Measurements from ENCODE around the gene PRMT5.
"Not testable (repeated sequence)": the region's sequence is repeated elsewhere in the genome, so short reads cannot be mapped to it uniquely, and the experiment has no call there.

The PRMT5 gene

GRCh38 chr14:22923746-22924145, 5.4 kb downstream of the PRMT5 start:
- H3K4me3 ChIP-seq (ENCODE audit: low read depth, low read length), result no peak overlapping the region
- TF ChIP-seq CTCF (IDR thresholded peaks at IDR 0.05; ENCODE audit: low read depth, low read length), result no peak
- H3K9me3 ChIP-seq, result no peaks in the 10 kb centered on the region
- no peaks in the 10 kb centered on the region; the same call in 1 of the 2 replicates for H3K4me1 ChIP-seq
- peaks cover 60% of the 10 kb centered on the region for H3K36me3 ChIP-seq
- H3K27me3 ChIP-seq, result no peaks in the 10 kb centered on the region
- DNase-seq, result no peak

DNA sequence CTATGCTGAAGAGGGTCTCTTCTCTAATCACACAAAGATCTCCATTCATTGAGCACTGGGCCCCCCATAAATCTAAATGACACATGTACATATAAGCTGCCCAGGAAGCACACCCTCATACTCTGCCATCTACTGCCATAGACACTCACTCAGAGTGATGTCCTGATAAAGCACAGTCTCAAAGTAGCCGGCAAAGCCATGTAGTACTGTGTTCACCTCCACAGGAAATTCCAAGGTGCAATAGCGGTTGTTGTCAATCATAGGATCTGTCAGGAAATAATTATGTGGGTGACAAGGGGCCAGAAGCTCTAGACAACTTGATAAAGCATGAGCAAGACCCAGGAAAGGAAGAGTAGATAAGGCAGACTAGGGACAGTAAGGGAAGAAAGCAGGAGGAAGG, 6.9 kb downstream of the PRMT5 start:
- TF ChIP-seq CTCF (IDR thresholded peaks at IDR 0.05; ENCODE audit: low read depth, low read length), result no peak
- Histone ChIP-seq H3K4me3 (ENCODE audit: low read depth, low read length) (no peak overlapping the region), H3K9me3 (no peaks in the 10 kb centered on the region), H3K36me3 (peaks cover 59% of the 10 kb centered on the region), H3K27me3 (no peaks in the 10 kb centered on the region), H3K4me1 (no peaks in the 10 kb centered on the region)
- DNase-seq, result no peak

DNA sequence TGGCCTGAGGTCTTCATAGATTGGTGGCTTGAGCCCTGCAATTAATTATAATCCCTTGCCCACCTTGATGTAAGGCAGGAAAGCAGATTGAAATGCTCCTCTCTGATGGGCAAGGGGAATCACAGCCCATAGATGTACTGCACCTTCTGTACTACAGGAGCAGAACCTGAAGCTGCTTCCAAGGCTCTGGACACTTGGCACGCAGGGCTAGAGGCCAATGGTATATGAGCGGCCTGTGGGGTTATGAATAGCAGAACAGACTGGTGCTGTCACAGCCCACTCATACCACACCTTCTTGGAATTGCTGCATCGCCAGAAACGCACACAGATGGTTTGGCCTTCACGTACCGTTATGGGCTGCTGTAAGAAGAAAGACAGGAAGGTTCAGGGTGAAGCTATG, 8.5 kb downstream of the PRMT5 start:
- no peaks in the 10 kb centered on the region for H3K4me1 ChIP-seq
- peaks cover 51% of the 10 kb centered on the region for H3K36me3 ChIP-seq
- H3K9me3 ChIP-seq, result no peaks in the 10 kb centered on the region

DNA sequence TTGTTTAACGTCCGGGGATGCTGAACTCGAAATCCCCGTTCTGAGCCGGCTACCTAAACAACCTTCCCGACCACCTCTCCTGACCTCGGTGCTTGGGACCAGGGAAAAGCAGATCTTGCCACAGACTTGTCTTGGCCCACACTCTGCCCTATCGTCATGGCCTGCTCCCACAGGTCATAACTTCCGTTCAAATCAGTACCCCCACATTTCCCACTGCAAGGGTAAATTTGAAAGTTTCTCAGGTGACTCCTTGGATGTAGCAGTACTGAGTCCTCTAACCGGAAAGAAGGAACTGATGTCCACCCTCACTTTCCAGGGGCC, 9.6 kb downstream of the PRMT5 start:
- no peak for DNase-seq
- Histone ChIP-seq H3K9me3 (no peaks in the 10 kb centered on the region), H3K36me3 (peaks cover 45% of the 10 kb centered on the region), H3K4me3 (ENCODE audit: low read depth, low read length) (peak overlapping the region; percentile 51), H3K27me3 (no peaks in the 10 kb centered on the region), H3K4me1 (no peaks in the 10 kb centered on the region)
- no peak for TF ChIP-seq CTCF (IDR thresholded peaks at IDR 0.05; ENCODE audit: low read depth, low read length)

More for the DNA sequence above, 8.5 kb downstream of the PRMT5 start:
- Histone ChIP-seq H3K27me3 (no peaks in the 10 kb centered on the region), H3K4me3 (ENCODE audit: low read depth, low read length) (no peak overlapping the region)
- no peak for DNase-seq
- no peak for TF ChIP-seq CTCF (IDR thresholded peaks at IDR 0.05; ENCODE audit: low read depth, low read length)

DNA sequence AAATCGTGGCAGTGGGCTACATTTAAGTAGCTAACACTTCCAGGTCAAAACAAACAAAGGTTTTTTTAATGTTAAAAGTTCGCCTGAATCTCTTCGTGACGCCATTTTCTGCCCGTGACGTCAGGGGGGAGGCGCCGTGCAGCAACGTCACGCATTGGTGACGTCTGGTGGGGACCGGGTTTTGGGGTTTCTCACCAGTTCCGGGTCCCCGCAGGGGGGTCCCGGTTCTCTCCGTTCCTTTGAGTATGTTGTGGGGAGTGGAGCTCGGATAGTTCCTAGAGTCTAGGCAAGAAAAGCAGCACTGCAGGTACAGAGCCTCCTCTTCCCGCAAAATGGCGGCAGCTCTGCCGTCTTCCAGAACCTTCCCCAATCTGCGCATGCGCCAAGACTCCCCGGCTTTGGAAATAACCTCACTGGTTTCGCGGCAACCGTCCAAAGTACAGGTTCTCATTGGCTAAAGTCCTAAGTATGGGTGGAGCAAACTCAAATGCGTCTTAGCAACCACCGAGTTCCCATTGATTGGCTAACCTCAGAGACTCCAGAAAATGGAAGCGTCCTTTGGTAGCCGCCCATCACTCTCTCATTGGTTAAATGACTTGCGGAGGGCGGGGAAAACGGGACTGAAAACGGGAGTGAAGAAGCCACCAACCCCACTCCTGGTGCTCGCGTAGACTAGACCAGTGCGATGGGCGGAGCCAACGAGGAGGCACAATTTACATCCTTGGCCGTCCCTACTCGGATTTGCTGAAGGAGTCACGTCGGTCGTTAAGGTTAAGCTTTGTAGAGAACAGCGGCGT, 10.2 kb downstream of the PRMT5 start, which contains the start of gene RBM23:
Gene RBM23 (minus strand): TSS at position 346 of the 797 bp plus-strand sequence.
- no peaks in the 10 kb centered on the region for H3K9me3 ChIP-seq
- DNase-seq, result peak; percentile 100
- no peaks in the 10 kb centered on the region for H3K27me3 ChIP-seq
- H3K4me1 ChIP-seq, result no peaks in the 10 kb centered on the region
- TF ChIP-seq CTCF (IDR thresholded peaks at IDR 0.05; ENCODE audit: low read depth, low read length), result no peak
- peaks cover 39% of the 10 kb centered on the region for H3K36me3 ChIP-seq
- peak within 1 kb of the TSS; percentile 99 for H3K4me3 ChIP-seq (ENCODE audit: low read depth, low read length)

- Histone ChIP-seq H3K4me3 (ENCODE audit: low read depth, low read length) (no peak overlapping the region), H3K36me3 (peaks cover 14% of the 10 kb centered on the region), H3K27me3 (no peaks in the 10 kb centered on the region), H3K9me3 (no peaks in the 10 kb centered on the region), H3K4me1 (no peaks in the 10 kb centered on the region)
- no peak for DNase-seq
- no peak for TF ChIP-seq CTCF (IDR thresholded peaks at IDR 0.05; ENCODE audit: low read depth, low read length)
Measured at GRCh38 chr14:22915886-22916521, 13.2 kb downstream of the PRMT5 start.

- DNase-seq; H3K27me3 ChIP-seq; H3K4me1 ChIP-seq; H3K9me3 ChIP-seq; H3K4me3 ChIP-seq (ENCODE audit: low read depth, low read length); H3K36me3 ChIP-seq: not testable (repeated sequence)
Measured at GRCh38 chr14:22914836-22915235, 14.3 kb downstream of the PRMT5 start.

Measured in BE2C (cell line).